Embryonic facial prominence (tissue), 1 donor: ENCODE data around the gene PRAC1.

Experiments
- DNase-seq: peaks from one replicate; pipeline ENCODE4 v3.0.0-alpha.2; 2016; ENCODE audit errors: extremely low spot score

Gene PRAC1

DNA sequence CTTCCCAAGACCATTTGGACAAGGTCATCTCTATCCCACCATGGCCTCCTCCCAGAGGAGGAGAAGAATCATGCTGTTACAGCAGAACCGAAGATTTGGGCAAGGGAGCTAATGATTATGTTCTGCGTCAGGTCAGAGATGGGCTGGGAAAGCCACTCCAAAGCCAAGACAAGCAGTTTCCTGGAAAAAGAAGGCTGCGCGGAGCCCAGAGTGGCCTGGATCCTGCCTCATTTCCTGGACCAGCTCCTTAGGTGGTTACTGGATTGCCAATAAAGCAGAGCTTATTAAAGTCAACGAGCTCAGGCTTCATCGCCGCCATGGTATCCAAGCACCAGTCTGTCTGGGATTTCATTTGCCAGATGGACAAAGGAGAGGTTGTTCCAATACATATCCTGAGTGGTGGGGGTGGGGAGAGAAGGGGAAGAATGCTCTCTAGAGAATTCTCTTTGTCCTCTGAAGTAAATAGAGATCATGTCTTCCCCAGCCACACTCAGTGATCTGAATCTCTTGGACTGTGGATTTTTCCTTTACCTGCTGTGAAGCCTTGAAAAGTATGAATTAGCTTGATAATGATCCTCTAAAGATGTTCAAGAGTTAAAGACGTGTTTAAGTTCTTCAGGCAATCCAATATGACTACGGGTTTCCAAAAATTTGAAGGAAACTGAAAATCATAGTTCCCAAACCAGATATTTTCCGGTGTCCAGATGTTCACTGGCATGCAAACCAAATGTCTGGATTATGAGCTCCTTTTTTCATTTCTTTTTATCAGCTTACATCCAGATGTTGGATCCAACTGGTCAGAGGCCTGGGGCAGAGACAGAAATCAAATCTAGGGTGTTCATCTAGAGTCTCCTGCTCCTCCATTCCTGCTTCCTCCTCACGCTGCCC is 17.7 kb downstream of the PRAC1 start:
- DNase-seq: no peak

- DNase-seq: no peak
Measured at GRCh38 chr17:48701864-48702532, 20.3 kb downstream of the PRAC1 start.

GRCh38 chr17:48693178-48693577 is 29.1 kb downstream of the PRAC1 start:
- no peak for DNase-seq

DNA sequence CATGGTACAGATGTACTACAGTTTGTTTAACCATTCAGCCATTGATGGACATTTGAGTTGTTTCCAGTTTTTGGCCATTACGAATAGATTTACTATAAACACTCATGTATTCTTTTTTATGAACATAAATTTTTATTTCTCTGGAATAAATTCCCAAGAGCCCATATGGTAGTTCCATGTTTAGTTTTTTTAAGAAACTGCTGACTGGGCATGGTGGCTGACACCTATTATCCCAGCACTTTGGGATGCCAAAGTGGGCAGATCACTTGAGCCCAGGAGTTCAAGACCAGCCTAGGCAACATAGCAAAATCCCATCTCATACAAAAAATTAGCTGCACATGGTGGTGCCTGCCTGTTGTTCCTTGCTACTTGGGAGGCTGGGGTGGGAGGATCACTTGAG is 30.3 kb downstream of the PRAC1 start:
- no peak for DNase-seq

GRCh38 chr17:48690655-48691054 is 31.7 kb downstream of the PRAC1 start:
- no peak for DNase-seq

DNA sequence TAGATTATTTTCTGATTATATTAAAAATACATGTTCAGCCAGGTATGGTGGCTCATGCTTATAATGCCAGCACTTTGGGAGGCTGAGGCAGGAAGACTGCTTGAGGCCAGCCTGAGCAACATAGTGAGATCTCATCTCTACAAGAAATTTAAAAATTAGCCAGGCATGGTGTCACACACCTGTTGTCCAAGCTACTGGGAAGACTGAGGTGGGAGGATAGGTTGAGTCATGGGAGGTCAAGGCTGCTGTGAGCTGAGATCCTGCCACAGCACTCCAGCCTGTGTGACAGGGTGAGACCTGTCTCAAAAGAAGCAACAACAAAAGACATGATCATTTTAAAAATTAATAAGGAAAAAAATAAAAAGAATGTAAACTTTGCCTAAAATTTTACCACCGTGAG is 40.7 kb downstream of the PRAC1 start:
- DNase-seq: no peak

DNA sequence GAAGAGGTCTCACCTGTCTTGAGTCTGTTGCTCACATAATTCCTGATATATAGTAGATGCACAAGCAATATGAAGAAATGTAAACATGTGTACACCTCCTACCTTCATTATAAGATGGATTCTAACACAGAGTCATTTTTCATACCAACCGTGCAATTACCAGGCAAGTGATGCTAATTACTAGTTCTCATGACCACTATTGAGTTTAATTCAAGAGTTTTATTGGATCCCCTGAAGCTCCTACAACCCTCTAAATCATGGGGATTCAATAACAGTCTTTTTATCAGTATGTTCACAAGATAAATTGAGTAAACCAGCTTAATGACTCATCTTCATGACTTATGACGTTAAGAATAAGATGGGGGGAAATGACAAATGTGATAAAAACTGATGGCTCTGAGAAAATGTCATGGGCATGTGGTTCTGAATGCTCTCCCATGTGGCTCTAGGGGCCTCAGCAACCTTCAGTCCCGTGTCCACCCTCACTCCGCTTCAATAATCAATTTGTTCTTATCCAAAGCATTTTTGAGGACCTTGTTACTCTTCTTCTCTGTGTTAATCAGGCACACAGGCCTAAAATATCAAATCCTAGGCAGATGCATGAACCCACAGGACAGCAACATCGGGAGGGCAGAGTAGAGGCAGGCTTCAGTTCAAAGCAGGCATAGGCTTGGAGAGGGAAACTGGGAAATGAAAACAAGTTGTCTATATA is 42.8 kb downstream of the PRAC1 start:
- DNase-seq: no peak

GRCh38 chr17:48678141-48678971 is 44.0 kb downstream of the PRAC1 start:
- DNase-seq: no peak

DNA sequence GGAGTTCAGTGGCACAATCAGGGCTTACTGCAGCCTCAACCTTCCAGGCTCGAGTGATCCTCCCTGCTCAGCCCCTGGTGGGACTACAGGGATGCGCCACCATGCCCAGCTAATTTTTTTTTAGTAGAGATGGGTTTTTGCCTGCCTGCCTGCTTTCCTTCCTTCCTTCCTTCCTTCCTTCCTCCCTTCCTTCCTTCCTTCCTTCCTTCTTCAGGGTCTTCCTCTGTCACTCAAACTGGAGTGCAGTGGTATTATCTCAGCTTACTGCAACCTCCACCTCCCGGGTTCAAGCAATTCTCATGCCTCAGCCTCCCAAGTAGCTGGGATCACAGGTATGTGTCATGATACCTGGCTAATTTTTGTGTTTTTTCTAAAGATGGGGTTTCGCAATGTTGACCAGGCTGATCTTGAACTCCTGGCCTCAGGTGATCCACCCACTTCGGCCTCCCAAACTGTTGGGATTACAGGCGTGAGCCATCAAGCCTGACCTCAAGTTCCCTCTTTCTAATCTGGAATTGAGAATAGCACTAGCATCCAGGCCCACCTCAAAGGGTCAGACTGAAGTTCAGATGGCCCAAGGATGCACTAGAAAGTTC is 45.3 kb downstream of the PRAC1 start:
- no peak for DNase-seq

DNA sequence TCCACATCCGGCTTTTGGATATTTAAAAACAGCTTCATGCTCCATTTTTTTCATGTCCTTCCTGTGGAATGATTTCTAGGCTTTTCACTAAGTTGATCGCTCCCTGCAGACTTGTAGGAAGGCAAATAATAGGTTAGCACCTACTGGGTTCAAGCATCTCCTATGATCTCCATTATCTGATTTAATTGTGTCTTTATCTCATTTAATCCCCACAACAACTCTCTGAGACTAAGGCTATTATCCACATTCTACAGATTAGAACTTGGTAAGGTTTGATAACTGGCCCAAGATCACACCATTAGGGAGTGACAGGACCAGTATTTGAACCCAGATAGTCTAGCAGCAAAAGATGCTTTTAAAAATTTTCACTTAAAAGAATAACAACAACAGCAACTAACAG is 50.0 kb downstream of the PRAC1 start:
- no peak for DNase-seq
